K562 (cell line): ENCODE data around the gene GRIK5. TPM values are rescaled to one million over a fixed set of nuclear protein-coding genes. Genes with fewer than 3 reads are reported as not detected.

ENCODE experiments used
- BCOR ChIP-seq: fragments of 450-650 bp; IDR thresholded peaks from 2 replicates; pipeline ENCODE4 v1.6.1; 2016
- ELF1 ChIP-seq: fragments of 200-800 bp; sonication (Bioruptor generic); IDR thresholded peaks from 2 replicates; pipeline ENCODE4 v1.6.1; 2016; ENCODE audit warnings: missing genetic modification characterization, missing compliant biosample characterization
- GMEB1 ChIP-seq: fragments of 250-450 bp; sonication (Bioruptor Pico); IDR thresholded peaks from 2 replicates; pipeline ENCODE4 v1.4.0; 2020; ENCODE audit warnings: mild to moderate bottlenecking
- HDAC3 ChIP-seq: fragments of 450-650 bp; IDR thresholded peaks from 2 replicates; pipeline ENCODE4 v1.6.1; 2018; ENCODE audit warnings: borderline replicate concordance, mild to moderate bottlenecking, moderate library complexity; ENCODE audit not compliant: partially characterized antibody
- IFI16 ChIP-seq: fragments of 250-450 bp; sonication (Bioruptor Pico); IDR thresholded peaks from 2 replicates; pipeline ENCODE4 v2.1.2; 2022; ENCODE audit warnings: mild to moderate bottlenecking, inconsistent platforms
- MAX ChIP-seq: sonication (generic); formaldehyde crosslinking; IDR thresholded peaks from 2 replicates; pipeline ENCODE4 v1.9.0; 2022; ENCODE audit warnings: mild to moderate bottlenecking, missing genetic modification reagents
- NONO ChIP-seq, 2 experiments: fragments of 200-400 bp in 1 of 2; fragments of 450-650 bp in 1 of 2; formaldehyde crosslinking in 1 of 2; IDR thresholded peaks; 2 replicates each; pipeline ENCODE4 v1.6.1; 2017; ENCODE audit warnings: low read depth in 2 of 2, mild to moderate bottlenecking in 2 of 2, moderate library complexity in 2 of 2, low read length in 1 of 2
- PBX2 ChIP-seq, 2 experiments: IDR thresholded peaks in 1 of 2; conservative IDR thresholded peaks in 1 of 2; 2 replicates each; pipeline ENCODE4 v1.6.1; 2016; ENCODE audit warnings: low read depth in 2 of 2, mild to moderate bottlenecking in 1 of 2, missing compliant biosample characterization in 1 of 2, missing genetic modification characterization in 1 of 2, moderate library complexity in 1 of 2
- POLR2H ChIP-seq: IDR thresholded peaks from 2 replicates; pipeline ENCODE4 v1.6.1; 2016; ENCODE audit warnings: missing genetic modification characterization, low read depth, mild to moderate bottlenecking, control low read depth, missing compliant biosample characterization, moderate library complexity
- PURB ChIP-seq: sonication (generic); formaldehyde crosslinking; IDR thresholded peaks from 2 replicates; pipeline ENCODE4 v1.9.0; 2021; ENCODE audit warnings: low read depth, mild to moderate bottlenecking, missing genetic modification reagents
- TAF1 ChIP-seq: IDR thresholded peaks from 2 replicates; pipeline ENCODE4 v1.6.1; 2011; ENCODE audit warnings: mild to moderate bottlenecking, low read length, moderate library complexity; ENCODE audit not compliant: insufficient read depth, control insufficient read depth, severe bottlenecking; ENCODE audit errors: extremely low read depth
- TAF9B ChIP-seq: fragments of 450-650 bp; IDR thresholded peaks from 2 replicates; pipeline ENCODE4 v1.6.1; 2018; ENCODE audit warnings: mild to moderate bottlenecking; ENCODE audit not compliant: partially characterized antibody
- TGIF2 ChIP-seq: sonication (generic); formaldehyde crosslinking; IDR thresholded peaks from 2 replicates; pipeline ENCODE4 v1.8.1; 2022; ENCODE audit warnings: mild to moderate bottlenecking, missing genetic modification reagents, moderate library complexity
- XRCC3 ChIP-seq: fragments of 450-650 bp; IDR thresholded peaks from 2 replicates; pipeline ENCODE4 v1.6.1; 2017; ENCODE audit warnings: mild to moderate bottlenecking, moderate library complexity
- polyA plus RNA-seq, 8 experiments: library from polyadenylated mRNA; depleted of rRNA in 4 of 8; stranded (reverse) in 5 of 8; unstranded in 3 of 8; fragments of >200 nt; fragmentation: Nextera tagmentation in 2 of 8; fragmentation: Illumina TruSeq in 1 of 8; extraction: Ambion mirVana in 2 of 8; extraction: Trizol in 1 of 8; gene quantifications; 2 replicates each; pipeline versions ENCODE4 v1.2.1 to v1.2.3, GENCODE V29; 2011 to 2014; ENCODE audit warnings: inconsistent platforms in 1 of 8, missing spikeins in 1 of 8
- total RNA-seq, 7 experiments: library from RNA; depleted of rRNA in 6 of 7; stranded (reverse); fragments of >200 nt in 6 of 7; fragmentation: Illumina TruSeq in 2 of 7; extraction: Trizol in 2 of 7; gene quantifications; 2 replicates each; pipeline versions ENCODE4 v1.2.1 to v1.2.3, GENCODE V29; 2011 to 2021; ENCODE audit warnings: low replicate concordance in 1 of 7

The GRIK5 gene
- total and polyA plus RNA-seq, 9 of the 15 experiments (the other 6 are each of a cell fraction or from before 2014, with no cell fraction given) = 0.04 to 0.55 (median 0.27) TPM; not detected in 2

DNA sequence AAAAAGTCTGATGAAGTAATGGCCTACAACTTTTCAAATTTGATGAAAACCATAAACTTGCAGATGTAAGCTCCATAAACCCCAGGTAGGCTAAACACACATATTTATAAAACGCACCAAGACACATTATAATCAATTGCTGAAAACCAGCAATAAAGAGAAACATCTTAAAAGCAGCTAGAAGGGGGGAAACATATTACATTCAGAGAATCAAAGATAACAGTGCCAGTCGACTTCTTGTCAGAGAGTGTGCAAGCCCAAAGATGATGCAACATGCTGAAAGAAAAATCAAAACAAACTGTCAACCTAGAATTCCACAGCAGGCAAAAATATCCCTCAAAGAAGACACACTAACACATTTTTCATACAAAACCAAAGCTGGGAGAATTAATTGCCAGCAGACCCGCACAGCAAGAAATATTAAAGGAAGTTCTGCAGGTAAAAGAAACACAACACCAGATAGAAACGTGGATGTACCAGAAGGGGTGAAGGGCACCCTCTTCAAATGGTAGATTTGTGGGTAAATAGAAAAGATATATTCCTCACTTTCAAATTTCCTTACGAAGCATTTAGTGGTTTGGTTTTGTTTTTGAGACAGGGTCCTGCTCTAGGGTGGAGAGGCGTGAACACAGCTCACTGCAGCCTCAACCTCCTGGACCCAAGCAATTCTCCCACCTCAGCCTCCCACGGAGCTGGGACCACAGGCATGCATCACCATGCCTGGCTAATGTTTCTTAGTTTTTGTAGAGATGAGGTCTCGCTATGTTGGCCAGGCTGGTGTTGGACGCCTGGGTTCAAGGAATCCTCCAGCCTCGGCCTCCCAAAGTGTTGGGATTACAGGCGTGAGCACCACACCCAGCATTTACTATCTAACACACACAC is 59.5 kb downstream of the GRIK5 start (continued):
- no peak for TF ChIP-seq HDAC3
- TF ChIP-seq BCOR = no peak
- TF ChIP-seq NONO (IDR thresholded peaks at IDR 0.05; ENCODE audit: low read depth in 2 of 2, low read length in 1 of 2) = no peak
- TF ChIP-seq PURB (CRISPR knock-in tag) = no peak
- TF ChIP-seq IFI16 (CRISPR knock-in tag) = no peak; the same call in 1 of the 2 replicates
- TF ChIP-seq XRCC3 = no peak
- TF ChIP-seq TAF1 = no peak
- no peak for TF ChIP-seq MAX (CRISPR knock-in tag)
- TF ChIP-seq GMEB1 (CRISPR knock-in tag) = peak; percentile 51
- peak; percentile 79 for TF ChIP-seq POLR2H
- TF ChIP-seq TAF9B = no peak
- no peak for TF ChIP-seq PBX2 (CRISPR knock-in tag; IDR thresholded peaks at IDR 0.05; ENCODE audit: low read depth)
- TF ChIP-seq PBX2 (tag; conservative IDR thresholded peaks at IDR 0.05; ENCODE audit: low read depth) = peak; percentile 53
- TF ChIP-seq ELF1 (tag) = 0 out of 2 replicates have a peak, but pooled peaks have one; percentile 20
- TF ChIP-seq TGIF2 (CRISPR knock-in tag) = no peak
